Peyer's patch (tissue), 4 donors: ENCODE data around the gene CHP2.

Experiments
- POLR2A ChIP-seq, 2 donors: fragments of 450-650 bp; IDR thresholded peaks; one replicate each; pipeline ENCODE4 v1.5.1; 2017; ENCODE audit warnings: antibody characterized with exemption in 2 of 2, mild to moderate bottlenecking in 2 of 2, moderate library complexity in 2 of 2
- TF ChIP-seq, protein P1 (sequence below), 6 experiments: fragments of 450-650 bp in 4 of 6; fragments of 200-600 bp in 2 of 6; sonication (generic) in 1 of 6; IDR thresholded peaks; one replicate each; pipeline ENCODE4 v1.5.1; 2017 to 2019; ENCODE audit warnings: antibody characterized with exemption in 6 of 6, mild to moderate bottlenecking in 3 of 6, moderate library complexity in 1 of 6

DNA sequence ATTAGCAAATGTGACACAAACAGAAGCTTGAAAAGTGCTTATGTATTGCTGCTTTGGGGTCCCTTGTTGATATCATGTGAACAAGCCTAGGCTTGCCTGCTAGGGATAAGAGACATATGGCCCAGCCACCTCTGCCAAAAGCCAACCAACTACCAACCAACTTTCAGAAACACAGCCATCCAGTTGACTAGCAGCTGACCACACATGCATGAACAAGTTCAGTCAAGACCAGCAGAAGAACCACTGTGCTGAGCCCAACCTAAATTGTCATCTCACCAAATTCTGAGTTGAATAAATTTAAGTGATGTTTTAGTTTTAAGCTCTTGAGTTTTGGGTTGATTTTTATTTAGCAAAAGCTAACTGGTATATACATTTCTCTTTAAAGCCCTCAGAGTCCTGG is 45.3 kb upstream of the CHP2 start:
- no peak for TF ChIP-seq POLR2A (IDR thresholded peaks at IDR 0.05)
- TF ChIP-seq, protein P1, sequence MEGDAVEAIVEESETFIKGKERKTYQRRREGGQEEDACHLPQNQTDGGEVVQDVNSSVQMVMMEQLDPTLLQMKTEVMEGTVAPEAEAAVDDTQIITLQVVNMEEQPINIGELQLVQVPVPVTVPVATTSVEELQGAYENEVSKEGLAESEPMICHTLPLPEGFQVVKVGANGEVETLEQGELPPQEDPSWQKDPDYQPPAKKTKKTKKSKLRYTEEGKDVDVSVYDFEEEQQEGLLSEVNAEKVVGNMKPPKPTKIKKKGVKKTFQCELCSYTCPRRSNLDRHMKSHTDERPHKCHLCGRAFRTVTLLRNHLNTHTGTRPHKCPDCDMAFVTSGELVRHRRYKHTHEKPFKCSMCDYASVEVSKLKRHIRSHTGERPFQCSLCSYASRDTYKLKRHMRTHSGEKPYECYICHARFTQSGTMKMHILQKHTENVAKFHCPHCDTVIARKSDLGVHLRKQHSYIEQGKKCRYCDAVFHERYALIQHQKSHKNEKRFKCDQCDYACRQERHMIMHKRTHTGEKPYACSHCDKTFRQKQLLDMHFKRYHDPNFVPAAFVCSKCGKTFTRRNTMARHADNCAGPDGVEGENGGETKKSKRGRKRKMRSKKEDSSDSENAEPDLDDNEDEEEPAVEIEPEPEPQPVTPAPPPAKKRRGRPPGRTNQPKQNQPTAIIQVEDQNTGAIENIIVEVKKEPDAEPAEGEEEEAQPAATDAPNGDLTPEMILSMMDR (IDR thresholded peaks at IDR 0.05), result no peak
